Measurements from ENCODE around the gene PADI1.

PADI1 gene

DNA sequence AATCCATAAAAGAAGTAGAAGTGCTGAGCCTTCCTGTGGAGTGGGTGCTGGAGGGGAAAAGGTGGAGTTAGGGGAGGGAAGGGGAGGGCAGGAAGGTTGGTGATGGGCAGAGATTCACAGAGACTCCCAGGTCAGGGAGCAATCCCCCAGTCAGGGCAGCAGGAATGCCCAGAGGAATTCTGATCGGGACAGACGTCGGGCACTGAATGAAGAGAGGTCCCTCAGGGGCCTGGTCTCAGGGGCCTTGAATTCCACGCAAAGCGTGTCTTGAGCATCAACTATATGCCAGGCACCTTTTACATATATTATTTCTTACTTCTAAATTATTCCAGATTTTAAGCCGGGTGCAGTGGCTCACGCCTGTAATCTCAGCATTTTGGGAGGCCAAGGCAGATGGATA lies 7.2 kb upstream of the PADI1 start:
- Mint-ChIP-seq H3K36me3 (ENCODE audit: low read depth) (no peaks in the 10 kb centered on the region), H3K27me3 (ENCODE audit: low read depth, poor library complexity) (peaks cover 23% of the 10 kb centered on the region), H3K4me1 (peaks cover 48% of the 10 kb centered on the region), H3K9me3 (no peaks in the 10 kb centered on the region), H3K27ac (no peak overlapping the region), H3K4me3 (no peak overlapping the region)
- no peak for DNase-seq
- TF ChIP-seq, protein P1, sequence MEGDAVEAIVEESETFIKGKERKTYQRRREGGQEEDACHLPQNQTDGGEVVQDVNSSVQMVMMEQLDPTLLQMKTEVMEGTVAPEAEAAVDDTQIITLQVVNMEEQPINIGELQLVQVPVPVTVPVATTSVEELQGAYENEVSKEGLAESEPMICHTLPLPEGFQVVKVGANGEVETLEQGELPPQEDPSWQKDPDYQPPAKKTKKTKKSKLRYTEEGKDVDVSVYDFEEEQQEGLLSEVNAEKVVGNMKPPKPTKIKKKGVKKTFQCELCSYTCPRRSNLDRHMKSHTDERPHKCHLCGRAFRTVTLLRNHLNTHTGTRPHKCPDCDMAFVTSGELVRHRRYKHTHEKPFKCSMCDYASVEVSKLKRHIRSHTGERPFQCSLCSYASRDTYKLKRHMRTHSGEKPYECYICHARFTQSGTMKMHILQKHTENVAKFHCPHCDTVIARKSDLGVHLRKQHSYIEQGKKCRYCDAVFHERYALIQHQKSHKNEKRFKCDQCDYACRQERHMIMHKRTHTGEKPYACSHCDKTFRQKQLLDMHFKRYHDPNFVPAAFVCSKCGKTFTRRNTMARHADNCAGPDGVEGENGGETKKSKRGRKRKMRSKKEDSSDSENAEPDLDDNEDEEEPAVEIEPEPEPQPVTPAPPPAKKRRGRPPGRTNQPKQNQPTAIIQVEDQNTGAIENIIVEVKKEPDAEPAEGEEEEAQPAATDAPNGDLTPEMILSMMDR (IDR thresholded peaks at IDR 0.05), result no peak

DNA sequence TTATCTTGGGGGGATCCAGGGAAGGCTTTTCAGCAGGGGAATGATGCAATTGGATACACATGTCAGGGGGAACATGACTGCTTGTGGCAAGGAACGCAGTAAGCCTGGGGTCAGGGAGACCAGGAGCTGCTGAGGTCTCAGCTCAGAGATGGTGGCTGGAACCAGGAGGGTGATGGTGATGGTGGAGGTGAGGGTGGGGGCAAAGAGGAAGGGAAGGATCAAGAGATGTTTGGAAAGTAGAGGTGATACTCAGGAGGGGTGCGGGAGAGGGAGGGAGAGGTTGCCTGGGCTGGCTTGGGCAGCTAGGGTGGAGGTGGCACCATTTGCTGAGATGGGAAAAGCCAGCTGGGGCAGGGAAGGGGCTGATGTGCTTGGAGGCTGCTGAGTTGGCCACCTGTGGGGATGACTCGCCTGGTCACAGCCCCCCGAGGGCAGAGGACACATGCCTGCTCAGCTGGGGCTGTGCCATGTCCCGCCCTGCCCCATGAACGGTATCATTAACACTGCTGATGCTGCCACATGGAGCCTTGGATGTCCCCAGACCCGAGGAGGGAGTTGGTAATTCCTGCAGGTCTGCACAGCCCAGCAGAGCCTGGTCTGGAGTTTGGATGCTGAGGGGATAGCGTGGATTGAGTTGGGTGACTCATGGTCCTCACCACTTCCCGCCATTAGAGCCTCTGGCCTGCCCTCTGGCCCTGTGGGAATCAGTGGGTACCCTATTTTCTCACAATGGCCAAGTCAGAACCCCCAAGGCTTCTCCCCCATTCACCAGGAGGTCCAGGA lies 6.3 kb upstream of the PADI1 start:
- no peak overlapping the region for H3K27ac Mint-ChIP-seq
- H3K9me3 Mint-ChIP-seq, result no peaks in the 10 kb centered on the region
- no peaks in the 10 kb centered on the region for H3K36me3 Mint-ChIP-seq (ENCODE audit: low read depth)
- peaks cover 47% of the 10 kb centered on the region for H3K4me1 Mint-ChIP-seq
- peaks cover 25% of the 10 kb centered on the region for H3K27me3 Mint-ChIP-seq (ENCODE audit: low read depth, poor library complexity)
- TF ChIP-seq, protein P1 (IDR thresholded peaks at IDR 0.05), result no peak
- DNase-seq, result no peak
- H3K4me3 Mint-ChIP-seq, result no peak overlapping the region

DNA sequence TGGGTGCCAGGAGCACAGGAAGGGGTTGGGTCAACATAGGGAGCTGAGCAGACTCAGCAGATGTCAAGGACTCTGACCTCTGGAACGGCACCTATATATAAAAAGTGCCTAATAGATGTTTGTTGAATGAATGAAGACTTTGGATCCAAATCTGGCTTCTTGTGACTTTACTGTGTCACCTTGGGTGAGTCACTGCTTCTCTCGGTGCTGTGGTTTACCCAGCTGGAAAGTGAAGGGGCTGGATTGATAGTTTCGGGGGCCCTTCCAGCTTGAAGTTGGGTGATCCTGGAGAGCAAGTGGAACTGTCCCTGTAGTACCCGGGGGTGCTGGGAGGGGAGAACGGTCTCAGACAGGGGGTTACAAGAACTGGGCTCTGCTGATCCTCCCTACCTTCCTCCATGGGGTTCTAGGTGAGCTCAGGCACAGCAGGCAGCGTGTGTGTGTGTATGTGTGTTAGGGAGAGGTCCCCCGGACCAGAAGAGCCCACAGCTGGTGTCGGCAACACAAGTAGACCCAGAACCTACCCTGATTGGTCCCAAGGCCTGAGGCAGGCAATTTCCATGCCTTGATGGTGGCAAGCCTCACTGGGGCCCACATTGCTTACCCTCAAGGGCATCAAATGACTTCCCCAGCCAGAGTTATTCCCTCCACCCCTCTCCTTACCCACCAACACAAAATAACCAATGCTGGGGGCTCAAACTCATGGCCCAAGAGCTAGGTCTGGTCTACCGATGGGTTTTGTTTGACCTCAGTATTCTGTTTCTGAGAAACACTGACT lies 5.5 kb upstream of the PADI1 start:
- no peaks in the 10 kb centered on the region for H3K36me3 Mint-ChIP-seq (ENCODE audit: low read depth)
- peak overlapping the region; percentile 31 for H3K27ac Mint-ChIP-seq
- DNase-seq, result no peak
- H3K9me3 Mint-ChIP-seq, result no peaks in the 10 kb centered on the region
- peaks cover 26% of the 10 kb centered on the region for H3K27me3 Mint-ChIP-seq (ENCODE audit: low read depth, poor library complexity)
- H3K4me1 Mint-ChIP-seq, result peaks cover 44% of the 10 kb centered on the region
- no peak overlapping the region for H3K4me3 Mint-ChIP-seq
- TF ChIP-seq, protein P1 (IDR thresholded peaks at IDR 0.05), result no peak

DNA sequence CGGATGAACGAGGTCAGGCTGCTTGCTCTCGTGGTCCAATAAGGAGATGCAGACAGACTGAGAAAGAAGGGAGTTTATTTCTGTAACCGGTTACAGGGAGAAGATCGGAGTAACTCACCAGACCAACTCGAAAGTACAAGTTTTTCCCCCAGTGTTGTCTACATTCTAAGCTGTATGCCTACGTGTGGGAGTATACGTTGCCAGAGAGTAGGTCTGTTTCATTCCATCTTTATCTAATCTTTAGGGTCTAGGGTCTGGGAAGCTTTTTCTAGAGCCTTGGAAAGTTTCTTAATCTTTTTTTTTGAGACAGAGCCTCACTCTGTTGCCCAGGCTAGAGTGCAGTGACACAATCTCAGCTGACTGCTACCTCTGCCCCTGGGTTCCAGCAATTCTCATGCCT lies 4.7 kb upstream of the PADI1 start:
- no peak overlapping the region for H3K4me3 Mint-ChIP-seq
- H3K36me3 Mint-ChIP-seq (ENCODE audit: low read depth), result no peaks in the 10 kb centered on the region
- peaks cover 49% of the 10 kb centered on the region for H3K4me1 Mint-ChIP-seq
- peaks cover 28% of the 10 kb centered on the region for H3K27me3 Mint-ChIP-seq (ENCODE audit: low read depth, poor library complexity)
- DNase-seq, result peak; percentile 0
- H3K27ac Mint-ChIP-seq, result peak overlapping the region; percentile 31
- TF ChIP-seq, protein P1 (IDR thresholded peaks at IDR 0.05), result no peak
- no peaks in the 10 kb centered on the region for H3K9me3 Mint-ChIP-seq

DNA sequence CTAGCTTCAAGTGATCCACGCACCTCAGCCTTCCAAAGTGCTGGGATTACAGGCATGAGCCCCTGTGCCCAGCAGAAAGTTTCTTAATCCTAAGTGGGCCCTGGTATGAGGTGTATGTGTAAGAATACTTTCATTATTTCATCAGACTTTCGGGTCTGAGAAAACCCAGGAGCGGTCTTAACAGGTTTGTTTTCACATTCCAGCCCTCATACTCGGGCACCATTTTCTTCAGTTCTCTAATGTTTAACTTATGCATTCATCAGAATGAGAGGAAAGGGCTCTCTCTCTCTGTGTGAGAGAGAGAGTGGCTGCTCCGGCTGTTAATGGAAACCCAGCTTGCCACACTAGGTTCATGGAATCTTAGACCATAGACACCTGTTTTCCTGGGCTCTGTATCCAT lies 4.2 kb upstream of the PADI1 start:
- no peak overlapping the region for H3K27ac Mint-ChIP-seq
- H3K27me3 Mint-ChIP-seq (ENCODE audit: low read depth, poor library complexity), result peaks cover 30% of the 10 kb centered on the region
- H3K4me3 Mint-ChIP-seq, result no peak overlapping the region
- peaks cover 54% of the 10 kb centered on the region for H3K4me1 Mint-ChIP-seq
- no peak for DNase-seq
- no peaks in the 10 kb centered on the region for H3K9me3 Mint-ChIP-seq
- H3K36me3 Mint-ChIP-seq (ENCODE audit: low read depth), result no peaks in the 10 kb centered on the region
- TF ChIP-seq, protein P1 (IDR thresholded peaks at IDR 0.05), result no peak

All from nephron progenitor cell (in vitro differentiated cells).